ENCODE measurements around the gene NCAM2. TPM values are rescaled to one million over a fixed set of nuclear protein-coding genes. Genes with fewer than 3 reads are reported as not detected.

Gene NCAM2
- polyA plus RNA-seq, 1 donor from 2014 or later: 9.8 TPM

DNA sequence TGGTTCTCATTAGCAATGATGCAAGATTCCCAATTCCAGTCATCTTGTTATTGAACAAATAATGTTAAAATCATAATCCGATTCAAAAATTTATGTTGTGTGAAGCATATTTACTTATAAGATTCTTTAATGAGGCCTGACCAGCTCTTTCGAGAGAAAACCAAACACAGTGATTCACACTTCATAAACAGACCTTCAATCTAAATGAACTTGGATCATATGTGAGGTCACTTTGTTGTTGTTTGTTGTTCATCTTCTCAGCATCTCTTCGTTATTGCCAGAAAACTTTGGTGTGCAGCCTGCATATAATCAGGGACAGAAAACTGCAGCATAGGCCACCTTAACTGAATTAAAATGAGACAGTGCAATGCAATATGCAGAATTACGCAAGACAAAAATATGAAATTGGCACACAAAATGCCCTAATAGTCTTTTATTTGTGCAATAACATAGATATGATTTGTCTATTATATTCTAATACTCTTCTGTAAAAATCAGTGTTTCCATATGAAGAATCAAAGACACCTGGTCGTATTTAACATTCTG is 30.1 kb downstream of the NCAM2 start:
- no peaks in the 10 kb centered on the region for H3K36me3 ChIP-seq (ENCODE audit: insufficient read depth, low read length)
- no peaks in the 10 kb centered on the region for H3K79me2 ChIP-seq (replicated peaks; ENCODE audit: insufficient read depth, low read length)
- H3K27ac ChIP-seq (ENCODE audit: low read length): no peak overlapping the region
- H2AFZ ChIP-seq (ENCODE audit: low read depth, low read length): no peak overlapping the region
- H3K9ac ChIP-seq (ENCODE audit: low read length): no peak overlapping the region
- H3K27me3 ChIP-seq (ENCODE audit: insufficient read depth, low read depth, low read length): no peaks in the 10 kb centered on the region
- TF ChIP-seq RAD21 (conservative IDR thresholded peaks at IDR 0.05): no peak
- TF ChIP-seq EZH2 (IDR thresholded peaks at IDR 0.05; ENCODE audit: borderline replicate concordance, insufficient read depth, low read length, poor library complexity, severe bottlenecking): no peak
- TF ChIP-seq POLR2AphosphoS5 (IDR thresholded peaks at IDR 0.05): no peak
- TF ChIP-seq, protein P1, sequence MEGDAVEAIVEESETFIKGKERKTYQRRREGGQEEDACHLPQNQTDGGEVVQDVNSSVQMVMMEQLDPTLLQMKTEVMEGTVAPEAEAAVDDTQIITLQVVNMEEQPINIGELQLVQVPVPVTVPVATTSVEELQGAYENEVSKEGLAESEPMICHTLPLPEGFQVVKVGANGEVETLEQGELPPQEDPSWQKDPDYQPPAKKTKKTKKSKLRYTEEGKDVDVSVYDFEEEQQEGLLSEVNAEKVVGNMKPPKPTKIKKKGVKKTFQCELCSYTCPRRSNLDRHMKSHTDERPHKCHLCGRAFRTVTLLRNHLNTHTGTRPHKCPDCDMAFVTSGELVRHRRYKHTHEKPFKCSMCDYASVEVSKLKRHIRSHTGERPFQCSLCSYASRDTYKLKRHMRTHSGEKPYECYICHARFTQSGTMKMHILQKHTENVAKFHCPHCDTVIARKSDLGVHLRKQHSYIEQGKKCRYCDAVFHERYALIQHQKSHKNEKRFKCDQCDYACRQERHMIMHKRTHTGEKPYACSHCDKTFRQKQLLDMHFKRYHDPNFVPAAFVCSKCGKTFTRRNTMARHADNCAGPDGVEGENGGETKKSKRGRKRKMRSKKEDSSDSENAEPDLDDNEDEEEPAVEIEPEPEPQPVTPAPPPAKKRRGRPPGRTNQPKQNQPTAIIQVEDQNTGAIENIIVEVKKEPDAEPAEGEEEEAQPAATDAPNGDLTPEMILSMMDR (IDR thresholded peaks at IDR 0.05; ENCODE audit: poor library complexity, severe bottlenecking): no peak
- TF ChIP-seq SMC3 (conservative IDR thresholded peaks at IDR 0.05; ENCODE audit: poor library complexity): no peak
- TF ChIP-seq EP300 (conservative IDR thresholded peaks at IDR 0.05; ENCODE audit: poor library complexity, severe bottlenecking): no peak
- TF ChIP-seq, protein P2, sequence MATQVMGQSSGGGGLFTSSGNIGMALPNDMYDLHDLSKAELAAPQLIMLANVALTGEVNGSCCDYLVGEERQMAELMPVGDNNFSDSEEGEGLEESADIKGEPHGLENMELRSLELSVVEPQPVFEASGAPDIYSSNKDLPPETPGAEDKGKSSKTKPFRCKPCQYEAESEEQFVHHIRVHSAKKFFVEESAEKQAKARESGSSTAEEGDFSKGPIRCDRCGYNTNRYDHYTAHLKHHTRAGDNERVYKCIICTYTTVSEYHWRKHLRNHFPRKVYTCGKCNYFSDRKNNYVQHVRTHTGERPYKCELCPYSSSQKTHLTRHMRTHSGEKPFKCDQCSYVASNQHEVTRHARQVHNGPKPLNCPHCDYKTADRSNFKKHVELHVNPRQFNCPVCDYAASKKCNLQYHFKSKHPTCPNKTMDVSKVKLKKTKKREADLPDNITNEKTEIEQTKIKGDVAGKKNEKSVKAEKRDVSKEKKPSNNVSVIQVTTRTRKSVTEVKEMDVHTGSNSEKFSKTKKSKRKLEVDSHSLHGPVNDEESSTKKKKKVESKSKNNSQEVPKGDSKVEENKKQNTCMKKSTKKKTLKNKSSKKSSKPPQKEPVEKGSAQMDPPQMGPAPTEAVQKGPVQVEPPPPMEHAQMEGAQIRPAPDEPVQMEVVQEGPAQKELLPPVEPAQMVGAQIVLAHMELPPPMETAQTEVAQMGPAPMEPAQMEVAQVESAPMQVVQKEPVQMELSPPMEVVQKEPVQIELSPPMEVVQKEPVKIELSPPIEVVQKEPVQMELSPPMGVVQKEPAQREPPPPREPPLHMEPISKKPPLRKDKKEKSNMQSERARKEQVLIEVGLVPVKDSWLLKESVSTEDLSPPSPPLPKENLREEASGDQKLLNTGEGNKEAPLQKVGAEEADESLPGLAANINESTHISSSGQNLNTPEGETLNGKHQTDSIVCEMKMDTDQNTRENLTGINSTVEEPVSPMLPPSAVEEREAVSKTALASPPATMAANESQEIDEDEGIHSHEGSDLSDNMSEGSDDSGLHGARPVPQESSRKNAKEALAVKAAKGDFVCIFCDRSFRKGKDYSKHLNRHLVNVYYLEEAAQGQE (IDR thresholded peaks at IDR 0.05; ENCODE audit: borderline replicate concordance): no peak
- no peak for TF ChIP-seq MXI1 (conservative IDR thresholded peaks at IDR 0.05; ENCODE audit: poor library complexity, severe bottlenecking)
- no peak overlapping the region for H3K4me3 ChIP-seq (ENCODE audit: low read length)
- H3K4me2 ChIP-seq (ENCODE audit: low read length): no peak overlapping the region
- H3K9me3 ChIP-seq (ENCODE audit: low read length): no peaks in the 10 kb centered on the region
- no peaks in the 10 kb centered on the region for H3F3A ChIP-seq (ENCODE audit: insufficient read depth, low read length, poor library complexity, severe bottlenecking)
- H3K9me2 ChIP-seq (ENCODE audit: insufficient read depth, low read length): no peaks in the 10 kb centered on the region
- no peaks in the 10 kb centered on the region for H4K20me1 ChIP-seq (ENCODE audit: insufficient read depth)

DNA sequence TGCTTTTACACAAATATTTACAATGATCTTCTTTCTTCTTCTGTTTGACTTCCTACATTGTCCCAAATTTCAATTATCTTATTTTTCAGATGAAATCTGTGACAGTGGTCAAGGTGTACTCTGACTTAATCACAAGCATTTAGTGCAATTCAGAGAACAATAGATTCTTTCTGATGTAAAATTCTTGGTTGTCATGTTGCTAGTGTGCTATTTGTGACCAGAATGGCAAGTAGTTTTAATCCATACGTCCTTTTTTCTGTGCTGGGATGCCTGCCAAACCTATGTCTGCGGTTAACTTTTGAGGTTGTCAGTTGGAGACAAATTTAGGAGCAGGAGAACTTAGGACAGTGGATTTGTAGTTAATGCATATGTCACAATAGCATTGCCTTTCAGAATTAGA is 31.0 kb downstream of the NCAM2 start:
- Histone ChIP-seq H3K36me3 (ENCODE audit: insufficient read depth, low read length) (no peaks in the 10 kb centered on the region), H3K79me2 (replicated peaks; ENCODE audit: insufficient read depth, low read length) (no peaks in the 10 kb centered on the region), H3K27ac (ENCODE audit: low read length) (no peak overlapping the region), H3K9ac (ENCODE audit: low read length) (no peak overlapping the region), H3K9me3 (ENCODE audit: low read length) (no peaks in the 10 kb centered on the region), H3K9me2 (ENCODE audit: insufficient read depth, low read length) (no peaks in the 10 kb centered on the region), H3K4me2 (ENCODE audit: low read length) (no peak overlapping the region), H3F3A (ENCODE audit: insufficient read depth, low read length, poor library complexity, severe bottlenecking) (no peaks in the 10 kb centered on the region), H3K27me3 (ENCODE audit: insufficient read depth, low read depth, low read length) (no peaks in the 10 kb centered on the region), H2AFZ (ENCODE audit: low read depth, low read length) (no peak overlapping the region), H4K20me1 (ENCODE audit: insufficient read depth) (no peaks in the 10 kb centered on the region), H3K4me3 (ENCODE audit: low read length) (no peak overlapping the region)
- TF ChIP-seq EP300 (conservative IDR thresholded peaks at IDR 0.05; ENCODE audit: poor library complexity, severe bottlenecking): no peak
- no peak for TF ChIP-seq TAF1 (IDR thresholded peaks at IDR 0.05; ENCODE audit: low read depth)
- TF ChIP-seq POLR2AphosphoS5 (IDR thresholded peaks at IDR 0.05): no peak
- TF ChIP-seq, protein P1 (IDR thresholded peaks at IDR 0.05; ENCODE audit: poor library complexity, severe bottlenecking): no peak
- no peak for TF ChIP-seq SMC3 (conservative IDR thresholded peaks at IDR 0.05; ENCODE audit: poor library complexity)
- TF ChIP-seq, protein P2 (IDR thresholded peaks at IDR 0.05; ENCODE audit: borderline replicate concordance): no peak
- no peak for TF ChIP-seq MXI1 (conservative IDR thresholded peaks at IDR 0.05; ENCODE audit: poor library complexity, severe bottlenecking)
- TF ChIP-seq EZH2 (IDR thresholded peaks at IDR 0.05; ENCODE audit: borderline replicate concordance, insufficient read depth, low read length, poor library complexity, severe bottlenecking): no peak
- no peak for TF ChIP-seq RAD21 (conservative IDR thresholded peaks at IDR 0.05)
